GM23338 (cell line): ENCODE measurements around the gene DLG4.

Experiments used
- CREB1 ChIP-seq: fragments of 250-450 bp; sonication (Bioruptor Pico); IDR thresholded peaks from 2 replicates; pipeline ENCODE4 v1.5.0; 2020; ENCODE audit warnings: low read depth, mild to moderate bottlenecking, moderate library complexity
- CTCF ChIP-seq, 2 experiments: fragments of 200-600 bp in 1 of 2; sonication (generic) in 1 of 2; conservative IDR thresholded peaks; 2 replicates each; pipeline versions ENCODE4 v1.5.1 to v1.6.1; 2016 to 2017; ENCODE audit warnings: antibody characterized with exemption in 2 of 2, low read depth in 2 of 2, mild to moderate bottlenecking in 2 of 2, moderate library complexity in 1 of 2
- EZH2 ChIP-seq: fragments of 200-600 bp; sonication (generic); IDR thresholded peaks from one replicate; pipeline ENCODE4 v1.8.0; 2017; ENCODE audit warnings: antibody characterized with exemption, mild to moderate bottlenecking, low read depth; ENCODE audit not compliant: unreplicated experiment
- EZH2phosphoT487 ChIP-seq: fragments of 200-600 bp; sonication (generic); IDR thresholded peaks from one replicate; pipeline ENCODE4 v1.8.1; 2018; ENCODE audit warnings: antibody characterized with exemption; ENCODE audit not compliant: unreplicated experiment
- JUNB ChIP-seq: IDR thresholded peaks from one replicate; pipeline ENCODE4 v1.6.1; 2016; ENCODE audit warnings: antibody characterized with exemption; ENCODE audit not compliant: unreplicated experiment
- NANOG ChIP-seq: IDR thresholded peaks from 2 replicates; pipeline ENCODE4 v1.6.1; 2016; ENCODE audit warnings: antibody characterized with exemption, borderline replicate concordance
- POLR2AphosphoS5 ChIP-seq: IDR thresholded peaks from 2 replicates; pipeline ENCODE4 v1.6.1; 2016; ENCODE audit warnings: antibody characterized with exemption, low read depth
- REST ChIP-seq: IDR thresholded peaks from one replicate; pipeline ENCODE4 v1.6.1; 2018; ENCODE audit warnings: antibody characterized with exemption; ENCODE audit not compliant: unreplicated experiment
- ZNF331 ChIP-seq: fragments of 250-450 bp; sonication (Bioruptor Pico); IDR thresholded peaks from 2 replicates; pipeline ENCODE4 v1.5.0; 2020; ENCODE audit warnings: low read depth, mild to moderate bottlenecking, moderate library complexity
- TF ChIP-seq, protein P1 (sequence below): IDR thresholded peaks from 2 replicates; pipeline ENCODE4 v1.6.1; 2016; ENCODE audit warnings: antibody characterized with exemption

DNA sequence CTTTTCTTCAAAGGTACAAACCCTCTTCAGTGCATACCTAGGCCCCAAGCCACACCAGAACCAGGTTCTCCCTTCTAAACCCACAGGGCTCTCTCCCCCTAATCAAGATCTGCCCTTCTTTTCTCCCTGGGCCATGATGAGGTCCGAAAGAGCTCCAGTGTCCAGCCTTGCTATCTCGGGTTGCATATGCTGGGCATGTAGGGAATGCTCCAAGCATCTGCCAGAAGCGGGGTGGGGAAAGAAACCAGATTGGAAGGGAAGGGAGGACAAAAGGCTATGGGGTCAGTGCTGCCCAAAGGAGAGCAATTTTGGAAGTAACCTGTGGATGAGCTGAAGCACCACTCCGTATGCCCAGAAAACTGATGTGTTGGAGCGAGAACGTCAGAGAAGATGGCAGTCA is 29.6 kb upstream of the DLG4 start:
- no peak for TF ChIP-seq EZH2phosphoT487
- TF ChIP-seq REST, result no peak
- no peak for TF ChIP-seq CTCF (conservative IDR thresholded peaks at IDR 0.05; ENCODE audit: low read depth in 2 of 2)
- TF ChIP-seq EZH2, result no peak
- no peak for TF ChIP-seq ZNF331 (CRISPR knock-in tag)
- no peak for TF ChIP-seq POLR2AphosphoS5
- no peak for TF ChIP-seq CREB1 (CRISPR knock-in tag)
- TF ChIP-seq JUNB, result no peak
- TF ChIP-seq, protein P1, sequence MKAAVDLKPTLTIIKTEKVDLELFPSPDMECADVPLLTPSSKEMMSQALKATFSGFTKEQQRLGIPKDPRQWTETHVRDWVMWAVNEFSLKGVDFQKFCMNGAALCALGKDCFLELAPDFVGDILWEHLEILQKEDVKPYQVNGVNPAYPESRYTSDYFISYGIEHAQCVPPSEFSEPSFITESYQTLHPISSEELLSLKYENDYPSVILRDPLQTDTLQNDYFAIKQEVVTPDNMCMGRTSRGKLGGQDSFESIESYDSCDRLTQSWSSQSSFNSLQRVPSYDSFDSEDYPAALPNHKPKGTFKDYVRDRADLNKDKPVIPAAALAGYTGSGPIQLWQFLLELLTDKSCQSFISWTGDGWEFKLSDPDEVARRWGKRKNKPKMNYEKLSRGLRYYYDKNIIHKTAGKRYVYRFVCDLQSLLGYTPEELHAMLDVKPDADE, result no peak
- no peak for TF ChIP-seq NANOG
